BLaER1 treated with 17β-estradiol and CSF1 and Interleukin-3, amounts not matched to agents 10 nM and 100 nM (cell line): ENCODE measurements around the gene SPRR2B.
"Not testable (repeated sequence)": the region's sequence is repeated elsewhere in the genome, so short reads cannot be mapped to it uniquely, and the experiment has no call there.

Source experiments
- H3K27ac ChIP-seq, 11 experiments: shearing (Covaris generic); formaldehyde crosslinking; 2 replicates each; pipeline ENCODE4 v1.8.1; 2022
- H3K27me3 ChIP-seq, 11 experiments: shearing (Covaris generic); formaldehyde crosslinking; 2 replicates each; pipeline ENCODE4 v1.8.1; 2022
- H3K36me3 ChIP-seq, 11 experiments: shearing (Covaris generic); formaldehyde crosslinking; 2 replicates each; pipeline ENCODE4 v1.8.1; 2022
- H3K4me1 ChIP-seq, 10 experiments: shearing (Covaris generic); formaldehyde crosslinking; 2 replicates each; pipeline ENCODE4 v1.8.1; 2022
- H3K4me2 ChIP-seq, 11 experiments: shearing (Covaris generic); formaldehyde crosslinking; 2 replicates each; pipeline ENCODE4 v1.8.1; 2022
- H3K4me3 ChIP-seq, 10 experiments: shearing (Covaris generic); formaldehyde crosslinking; 2 replicates each; pipeline ENCODE4 v1.8.1; 2022
- H3K9ac ChIP-seq, 11 experiments: shearing (Covaris generic); formaldehyde crosslinking; 2 replicates each; pipeline ENCODE4 v1.8.1; 2022
- H3K9me3 ChIP-seq, 11 experiments: shearing (Covaris generic); formaldehyde crosslinking; replicated peaks in 1 of 11; 2 replicates each; pipeline ENCODE4 v1.8.1; 2022
- H4K20me1 ChIP-seq, 11 experiments: shearing (Covaris generic); formaldehyde crosslinking; 2 replicates each; pipeline ENCODE4 v1.8.1; 2022
- Cebpa-rat ChIP-seq, 11 experiments: shearing (Covaris generic); IDR thresholded peaks; 2 replicates each; pipeline ENCODE4 v1.8.1; 2022

SPRR2B gene

GRCh38 chr1:153094426-153094825, 23.0 kb upstream of the SPRR2B start, which contains the start of gene SPRR2E:
TSS of gene SPRR2E (minus strand) at chr1:153094526. CDS start at chr1:153093751, 775 bp downstream.
- no peak within 1 kb of the TSS for H3K4me3 ChIP-seq
- H4K20me1 ChIP-seq: no peaks in the 10 kb centered on the region
- no peak within 1 kb of the TSS for H3K9ac ChIP-seq
- H3K4me2 ChIP-seq: no peak within 1 kb of the TSS
- no peak within 1 kb of the TSS for H3K27ac ChIP-seq
- TF ChIP-seq Cebpa-rat (IDR thresholded peaks at IDR 0.05): no peak
- H3K27me3 ChIP-seq: no peaks in the 10 kb centered on the region
- no peaks in the 10 kb centered on the region for H3K36me3 ChIP-seq
- H3K4me1 ChIP-seq: peaks cover 0 to 14% (median 0%) of the 10 kb centered on the region in 10 experiments; a peak in 5 of 20 replicates
- peaks cover 0 to 20% (median 8%) of the 10 kb centered on the region in 11 experiments; a peak in 15 of 22 replicates for H3K9me3 ChIP-seq

GRCh38 chr1:153087652-153088051, 16.2 kb upstream of the SPRR2B start:
- no peaks in the 10 kb centered on the region for H3K27me3 ChIP-seq
- no peak overlapping the region for H3K4me3 ChIP-seq
- H3K9me3 ChIP-seq: peaks cover 26 to 55% (median 41%) of the 10 kb centered on the region in 11 experiments
- H4K20me1 ChIP-seq: no peaks in the 10 kb centered on the region
- TF ChIP-seq Cebpa-rat (IDR thresholded peaks at IDR 0.05): no peak
- H3K27ac ChIP-seq: no peak overlapping the region
- no peak overlapping the region for H3K9ac ChIP-seq
- no peak overlapping the region for H3K4me2 ChIP-seq
- no peaks in the 10 kb centered on the region for H3K36me3 ChIP-seq
- peaks cover 0 to 16% (median 3%) of the 10 kb centered on the region in 10 experiments; a peak in 9 of 20 replicates for H3K4me1 ChIP-seq

- Histone ChIP-seq H3K27ac (no peak overlapping the region), H3K9me3 (peaks cover 14 to 53% (median 37%) of the 10 kb centered on the region in 11 experiments), H4K20me1 (no peaks in the 10 kb centered on the region), H3K36me3 (no peaks in the 10 kb centered on the region), H3K9ac (no peak overlapping the region), H3K4me3 (no peak overlapping the region), H3K4me2 (no peak overlapping the region), H3K4me1 (peaks cover 0 to 10% (median 0%) of the 10 kb centered on the region in 10 experiments; a peak in 5 of 20 replicates), H3K27me3 (no peaks in the 10 kb centered on the region)
- TF ChIP-seq Cebpa-rat (IDR thresholded peaks at IDR 0.05): no peak
Observed at GRCh38 chr1:153081736-153082135, 10.3 kb upstream of the SPRR2B start.

GRCh38 chr1:153072806-153073726, 1.7 kb upstream of the SPRR2B start:
- no peak for TF ChIP-seq Cebpa-rat (IDR thresholded peaks at IDR 0.05)
- no peaks in the 10 kb centered on the region for H3K27me3 ChIP-seq
- peak overlapping the region in 3 of 11 experiments; percentile 45 to 79 (median 60); a peak in 6 of 22 replicates for H3K4me2 ChIP-seq
- H3K4me1 ChIP-seq: peaks cover 0 to 22% (median 4%) of the 10 kb centered on the region in 10 experiments; a peak in 8 of 20 replicates
- no peak overlapping the region for H3K27ac ChIP-seq
- no peaks in the 10 kb centered on the region for H4K20me1 ChIP-seq
- peaks cover 0 to 5% (median 0%) of the 10 kb centered on the region in 11 experiments; a peak in 1 of 22 replicates for H3K9me3 ChIP-seq
- H3K36me3 ChIP-seq: no peaks in the 10 kb centered on the region
- H3K9ac ChIP-seq: no peak overlapping the region
- H3K4me3 ChIP-seq: no peak overlapping the region

GRCh38 chr1:153070243-153070642, 1.2 kb downstream of the SPRR2B start:
- H3K4me1 ChIP-seq: peaks cover 0 to 22% (median 4%) of the 10 kb centered on the region in 10 experiments; a peak in 8 of 20 replicates
- no peak overlapping the region for H3K4me3 ChIP-seq
- H4K20me1 ChIP-seq: no peaks in the 10 kb centered on the region
- no peak overlapping the region for H3K27ac ChIP-seq
- no peak overlapping the region for H3K9ac ChIP-seq
- TF ChIP-seq Cebpa-rat (IDR thresholded peaks at IDR 0.05): no peak
- H3K36me3 ChIP-seq: no peaks in the 10 kb centered on the region
- no peak overlapping the region for H3K4me2 ChIP-seq
- H3K27me3 ChIP-seq: peaks cover 0 to 3% (median 0%) of the 10 kb centered on the region in 11 experiments; a peak in 1 of 22 replicates
- no peaks in the 10 kb centered on the region for H3K9me3 ChIP-seq

- Histone ChIP-seq H3K27me3 (peaks cover 0 to 21% (median 0%) of the 10 kb centered on the region in 11 experiments; a peak in 2 of 22 replicates), H3K36me3 (no peaks in the 10 kb centered on the region), H3K4me3 (no peak overlapping the region), H4K20me1 (no peaks in the 10 kb centered on the region), H3K9ac (no peak overlapping the region), H3K4me1 (peaks cover 16 to 39% (median 20%) of the 10 kb centered on the region in 10 experiments), H3K9me3 (peaks cover 0 to 5% (median 0%) of the 10 kb centered on the region in 11 experiments; a peak in 1 of 22 replicates), H3K27ac (no peak overlapping the region), H3K4me2 (peak overlapping the region; percentile 13 to 71 (median 38); a peak in 15 of 22 replicates)
- TF ChIP-seq Cebpa-rat (IDR thresholded peaks at IDR 0.05): no peak
Observed at GRCh38 chr1:153058826-153059784, 12.3 kb downstream of the SPRR2B start.

GRCh38 chr1:153058154-153058553, 13.3 kb downstream of the SPRR2B start:
- Histone ChIP-seq H3K4me1 (peaks cover 16 to 39% (median 20%) of the 10 kb centered on the region in 10 experiments), H3K4me2 (peak overlapping the region in 9 of 11 experiments; percentile 40 to 74 (median 68); a peak in 14 of 22 replicates), H3K9me3 (peaks cover 0 to 8% (median 4%) of the 10 kb centered on the region in 11 experiments; a peak in 8 of 22 replicates), H3K9ac (no peak overlapping the region), H3K4me3 (no peak overlapping the region), H3K27ac (peak overlapping the region in 1 of 11 experiments; percentile 46; a peak in 2 of 22 replicates), H3K27me3 (peaks cover 0 to 26% (median 0%) of the 10 kb centered on the region in 11 experiments; a peak in 2 of 22 replicates), H4K20me1 (no peaks in the 10 kb centered on the region), H3K36me3 (no peaks in the 10 kb centered on the region)
- TF ChIP-seq Cebpa-rat (IDR thresholded peaks at IDR 0.05): no peak

- TF ChIP-seq Cebpa-rat (IDR thresholded peaks at IDR 0.05): no peak
- Histone ChIP-seq H3K4me2 (peak within 1 kb of the TSS; percentile 34 to 74 (median 61); a peak in 21 of 22 replicates), H3K27ac (peak within 1 kb of the TSS in 1 of 11 experiments; percentile 46; a peak in 3 of 22 replicates), H3K9ac (peak within 1 kb of the TSS in 1 of 11 experiments; percentile 3; a peak in 1 of 22 replicates), H3K4me3 (no peak within 1 kb of the TSS), H3K4me1 (peaks cover 16 to 39% (median 20%) of the 10 kb centered on the region in 10 experiments), H3K36me3 (no peaks in the 10 kb centered on the region), H4K20me1 (no peaks in the 10 kb centered on the region), H3K27me3 (peaks cover 0 to 28% (median 0%) of the 10 kb centered on the region in 11 experiments; a peak in 2 of 22 replicates), H3K9me3 (peaks cover 0 to 14% (median 7%) of the 10 kb centered on the region in 11 experiments; a peak in 8 of 22 replicates)
Observed at GRCh38 chr1:153057375-153057774, 14.0 kb downstream of the SPRR2B start, which contains the start of gene SPRR2A. TSS of gene SPRR2A (minus strand) at chr1:153057512. CDS start at chr1:153056735, 777 bp downstream.

GRCh38 chr1:153056111-153056510, 15.3 kb downstream of the SPRR2B start:
- peaks cover 16 to 39% (median 20%) of the 10 kb centered on the region in 10 experiments for H3K4me1 ChIP-seq
- not testable (repeated sequence) for H3K27ac ChIP-seq, H3K9ac ChIP-seq, H3K4me2 ChIP-seq, H4K20me1 ChIP-seq, H3K36me3 ChIP-seq, H3K4me3 ChIP-seq
- H3K9me3 ChIP-seq: peaks cover 0 to 22% (median 7%) of the 10 kb centered on the region in 11 experiments; a peak in 9 of 22 replicates
- peaks cover 0 to 37% (median 0%) of the 10 kb centered on the region in 11 experiments; a peak in 2 of 22 replicates for H3K27me3 ChIP-seq
